ACHN (cell line): ENCODE data around the gene CCSER2.

Experiments
- DNase-seq: peaks from one replicate; pipeline ENCODE4 v3.0.0-alpha.2; 2015
- in situ Hi-C: cut with HindIII; loops from 2 replicates; pipeline ENCODE4 v1.10.0; 2017; ENCODE audit warnings: low sequenced_read_pairs, low pct_ligation_motif_present, low pct_unique_long_range_greater_than_20kb

CCSER2 gene

DNA sequence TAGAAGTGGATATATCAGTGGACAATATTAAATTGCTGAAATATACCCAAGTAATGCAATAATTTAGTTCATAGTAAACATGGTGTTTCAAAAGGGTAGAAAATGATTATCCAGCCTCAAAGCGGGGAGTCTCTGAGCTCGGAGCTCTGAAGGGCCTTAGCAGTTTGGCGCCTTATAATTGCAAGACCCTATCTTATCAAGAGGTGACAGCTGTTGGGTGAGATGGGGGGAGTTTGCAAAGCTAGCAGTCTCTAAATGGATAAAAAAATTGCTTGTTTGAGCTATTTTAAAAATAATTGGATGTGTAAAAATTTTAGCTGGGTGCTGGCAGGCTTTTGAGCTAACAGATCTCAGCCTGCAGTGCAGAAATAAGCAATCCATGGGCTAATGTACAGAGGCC lies 219.2 kb downstream of the CCSER2 start:
- DNase-seq = no peak
- in situ Hi-C loops = no loop called here

- in situ Hi-C loops = no loop called here
- DNase-seq = peak; percentile 26
These were observed 220.5 kb downstream of the CCSER2 start for GRCh38 chr10:84548869-84549268.

DNA sequence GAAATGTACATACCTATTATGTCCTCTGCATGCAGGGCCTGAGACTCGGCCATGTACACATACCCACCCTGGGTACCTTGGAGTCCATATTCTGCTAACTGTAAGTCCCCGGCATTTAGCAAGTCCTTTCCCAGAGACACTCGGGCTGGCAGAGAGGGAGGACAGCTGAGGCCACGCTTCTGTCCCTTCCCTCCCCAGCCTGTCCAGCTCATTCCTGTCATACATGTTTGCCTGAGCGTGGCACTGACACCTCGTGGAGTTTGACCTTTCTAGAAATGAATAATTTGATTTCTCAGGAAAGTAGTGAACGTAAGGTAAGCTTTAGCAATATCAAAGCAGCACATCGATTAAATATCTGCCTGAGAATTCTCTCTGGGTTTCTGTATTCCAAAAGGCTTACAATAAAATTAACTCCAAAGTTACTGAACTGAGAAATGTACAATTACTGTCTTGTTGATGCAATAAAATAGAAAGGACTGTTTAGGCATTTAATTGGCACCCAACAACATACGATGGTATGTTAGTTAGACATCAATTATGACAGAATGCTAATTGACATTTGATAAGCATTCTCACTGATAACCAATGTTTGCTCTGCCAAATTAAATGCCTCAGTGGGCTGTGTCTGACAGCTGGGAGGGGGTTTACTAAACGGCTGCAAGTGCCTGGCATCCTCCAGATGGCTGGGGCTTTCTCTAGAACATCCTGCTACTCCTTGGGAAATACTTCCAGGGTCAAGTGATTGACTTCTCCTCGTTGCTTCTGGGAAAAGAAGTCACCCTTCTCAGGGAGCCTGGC lies 221.2 kb downstream of the CCSER2 start:
- no peak for DNase-seq
- in situ Hi-C loops = no loop called here

DNA sequence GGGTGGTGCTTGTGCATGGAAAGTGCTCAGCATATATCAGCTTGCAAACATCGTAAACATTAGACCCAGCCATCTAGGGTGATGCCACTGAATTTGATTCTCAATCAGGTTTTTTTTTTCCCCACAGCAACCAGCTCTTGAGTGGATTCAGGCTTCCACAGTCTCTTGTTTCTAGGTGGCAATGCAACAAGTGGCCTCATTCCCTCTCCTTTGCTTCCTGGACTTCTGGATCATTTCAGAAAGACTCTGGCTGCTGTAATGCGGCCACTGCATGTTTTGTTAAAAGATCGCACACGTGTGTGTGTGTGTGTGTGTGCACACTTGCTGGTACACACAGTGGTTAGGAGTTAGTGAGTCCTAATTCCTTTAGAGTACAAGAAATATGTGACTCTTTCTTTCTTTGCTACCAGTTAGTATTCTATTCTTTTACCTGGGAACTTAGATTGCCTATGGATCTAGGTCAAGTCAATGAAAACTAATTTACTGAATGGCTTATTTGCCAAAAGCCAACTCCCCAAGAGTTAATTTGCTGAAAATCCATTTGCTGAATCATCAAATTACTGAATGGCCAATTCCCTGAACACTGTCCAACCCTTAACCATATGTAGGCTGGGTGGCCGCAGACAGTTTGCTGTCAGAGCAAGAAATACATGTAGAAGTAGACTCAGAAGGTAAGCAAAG lies 222.5 kb downstream of the CCSER2 start:
- DNase-seq = no peak
- in situ Hi-C loops = no loop called here

GRCh38 chr10:84551437-84552120 lies 223.2 kb downstream of the CCSER2 start:
- in situ Hi-C loops = no loop called here
- DNase-seq = no peak

GRCh38 chr10:84552478-84552877 lies 224.1 kb downstream of the CCSER2 start:
- in situ Hi-C loops = no loop called here
- DNase-seq = no peak

GRCh38 chr10:84562592-84562991 lies 234.2 kb downstream of the CCSER2 start:
- DNase-seq = no peak
- in situ Hi-C loops = no loop called here

DNA sequence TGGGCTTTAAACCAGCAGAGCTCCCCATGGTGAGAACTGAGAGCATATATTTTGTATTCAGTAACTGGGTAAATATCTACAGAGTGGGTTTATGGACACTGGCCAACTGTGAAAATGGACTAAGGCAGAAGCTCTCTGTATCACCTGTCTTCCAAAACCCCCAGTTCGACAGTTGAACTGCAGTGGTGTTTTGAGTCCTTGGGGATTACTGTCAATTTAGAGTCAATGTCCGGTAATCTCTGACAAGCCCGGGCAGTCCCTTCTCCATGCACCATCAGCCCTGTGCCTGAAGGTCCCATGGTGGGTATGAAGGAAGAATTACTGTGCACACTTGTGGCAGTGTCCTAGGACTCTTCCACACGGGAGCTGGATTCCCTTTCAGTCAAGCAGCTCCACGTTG lies 235.0 kb downstream of the CCSER2 start:
- no peak for DNase-seq
- in situ Hi-C loops = no loop called here

DNA sequence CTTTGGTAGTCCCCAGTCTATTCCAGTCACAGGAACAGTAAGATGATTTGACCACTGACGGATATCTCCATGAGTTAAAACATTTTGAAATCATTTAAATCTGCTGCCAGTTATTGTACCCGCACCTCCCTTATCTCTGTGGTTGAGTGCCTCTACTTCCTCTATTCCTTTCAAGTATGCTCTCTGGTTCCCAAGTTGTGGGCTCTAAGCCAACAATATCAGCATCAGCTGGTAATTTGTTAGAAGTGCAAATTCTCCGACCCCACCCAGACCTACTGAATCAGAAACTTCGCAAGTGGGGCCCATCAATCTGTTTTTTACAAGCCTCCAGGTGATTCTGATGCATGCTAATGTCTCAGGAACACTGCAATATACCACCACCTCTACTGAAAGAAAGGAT lies 235.5 kb downstream of the CCSER2 start:
- in situ Hi-C loops = no loop called here
- no peak for DNase-seq

- in situ Hi-C loops = no loop called here
- DNase-seq = no peak
These were observed 237.6 kb downstream of the CCSER2 start for GRCh38 chr10:84565881-84566582.

GRCh38 chr10:84567133-84567532 lies 238.7 kb downstream of the CCSER2 start:
- DNase-seq = no peak
- in situ Hi-C loops = no loop called here
